Naive B cell (primary cell): ENCODE data around the gene OR52B6. TPM values are rescaled to one million over a fixed set of nuclear protein-coding genes. Genes with fewer than 3 reads are reported as not detected.
"Not testable (repeated sequence)": the region's sequence is repeated elsewhere in the genome, so short reads cannot be mapped to it uniquely, and the experiment has no call there.

Experiments
- ATAC-seq, 2 donors: fragments of 150-1000 bp; cut with Tn5 transposase; 2 replicates each; pipeline ENCODE4 v1.10.0; 2021; ENCODE audit warnings: low read depth in 2 of 2, mild to moderate bottlenecking in 2 of 2, moderate library complexity in 2 of 2
- DNase-seq: peaks from one replicate; pipeline ENCODE4 v3.0.0; 2022
- H3K27ac Mint-ChIP-seq, 6 donors: one replicate each; pipeline ENCODE4 v1.8.0; 2020 to 2022; ENCODE audit warnings: mild to moderate bottlenecking in 6 of 6, mixed read lengths in 6 of 6, moderate library complexity in 5 of 6, inconsistent platforms in 2 of 6
- H3K27me3 Mint-ChIP-seq, 3 donors: one replicate each; pipeline ENCODE4 v1.8.0; 2021 to 2022; ENCODE audit warnings: mixed read lengths in 3 of 3, mild to moderate bottlenecking in 1 of 3
- H3K36me3 Mint-ChIP-seq, 2 donors: one replicate each; pipeline ENCODE4 v1.8.0; 2020 to 2022; ENCODE audit warnings: mixed read lengths in 2 of 2, inconsistent platforms in 1 of 2, mild to moderate bottlenecking in 1 of 2
- H3K4me1 Mint-ChIP-seq, 3 donors: one replicate each; pipeline ENCODE4 v1.8.0; 2020 to 2022; ENCODE audit warnings: mixed read lengths in 3 of 3, inconsistent platforms in 1 of 3, mild to moderate bottlenecking in 1 of 3, moderate library complexity in 1 of 3
- H3K4me3 Mint-ChIP-seq, 8 donors: one replicate each; pipeline ENCODE4 v1.8.0; 2020 to 2022; ENCODE audit warnings: mild to moderate bottlenecking in 8 of 8, mixed read lengths in 8 of 8, moderate library complexity in 8 of 8, inconsistent platforms in 2 of 8
- H3K9me3 Mint-ChIP-seq, 7 donors: one replicate each; pipeline ENCODE4 v1.8.0; 2020 to 2022; ENCODE audit warnings: mixed read lengths in 7 of 7, mild to moderate bottlenecking in 5 of 7, inconsistent platforms in 2 of 7, moderate library complexity in 1 of 7
- polyA plus RNA-seq, 6 donors: library from polyadenylated mRNA; unstranded; fragments of 300-500 nt; fragmentation: Illumina TruSeq; gene quantifications; one replicate each; pipeline ENCODE4 v1.2.3, GENCODE V29; 2021; ENCODE audit warnings: low read depth in 6 of 6

Gene OR52B6
- polyA plus RNA-seq, 6 donors from 2014 or later, result 0.33 TPM; not detected in 5

DNA sequence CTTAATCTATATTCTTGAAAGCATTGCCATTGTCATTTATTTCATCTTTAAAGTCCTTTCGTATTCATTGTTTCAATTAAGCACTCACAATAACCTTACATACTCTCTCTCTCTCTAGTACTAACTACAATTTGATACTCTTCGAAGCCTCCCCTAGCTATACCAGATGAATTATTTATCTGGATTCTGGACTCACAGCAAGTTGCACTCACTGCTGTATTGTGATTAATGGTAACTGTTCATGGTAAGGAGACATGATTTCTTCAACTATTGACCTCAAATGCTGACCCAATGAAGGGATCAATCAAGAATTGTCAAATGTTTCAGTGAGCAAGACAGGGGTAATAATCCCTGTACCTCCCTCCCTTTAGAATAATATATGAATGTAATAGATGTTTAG lies 6.0 kb upstream of the OR52B6 start:
- peaks cover 0 to 9% (median 0%) of the 10 kb centered on the region in 3 donors for H3K27me3 Mint-ChIP-seq

DNA sequence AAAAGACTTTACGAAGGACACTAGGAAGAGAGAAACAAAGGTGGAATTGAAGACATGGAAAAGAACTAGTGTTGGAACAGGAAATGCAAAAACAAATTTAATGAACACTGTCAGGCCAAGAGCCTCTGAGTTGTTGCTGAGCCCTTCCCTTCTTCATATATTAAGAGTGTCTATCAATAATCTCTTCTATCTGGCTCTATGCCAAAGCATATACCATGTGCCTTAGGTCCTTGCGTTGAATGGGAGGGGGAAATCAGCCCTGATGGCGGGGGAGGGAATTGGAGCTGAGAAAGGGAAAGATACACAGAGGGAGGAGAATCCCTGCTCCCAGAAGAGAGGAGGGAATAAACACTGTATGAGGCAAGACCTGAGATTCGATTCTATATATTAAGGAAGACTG lies 5.5 kb upstream of the OR52B6 start:
- Mint-ChIP-seq H3K4me3 (no peak overlapping the region), H3K9me3 (no peaks in the 10 kb centered on the region), H3K27me3 (peaks cover 0 to 9% (median 0%) of the 10 kb centered on the region in 3 donors), H3K4me1 (no peaks in the 10 kb centered on the region), H3K36me3 (no peaks in the 10 kb centered on the region), H3K27ac (no peak overlapping the region)
- DNase-seq (no peak), ATAC-seq (no peak)

More for the DNA sequence above, 6.0 kb upstream of the OR52B6 start:
- Mint-ChIP-seq H3K9me3 (no peaks in the 10 kb centered on the region), H3K4me3 (no peak overlapping the region), H3K27ac (no peak overlapping the region), H3K36me3 (no peaks in the 10 kb centered on the region), H3K4me1 (no peaks in the 10 kb centered on the region)
- ATAC-seq (no peak), DNase-seq (no peak)

- H3K4me3 Mint-ChIP-seq, result no peak overlapping the region
- no peak overlapping the region for H3K27ac Mint-ChIP-seq
- DNase-seq (no peak), ATAC-seq (no peak)
- H3K4me1 Mint-ChIP-seq, result no peaks in the 10 kb centered on the region
- no peaks in the 10 kb centered on the region for H3K9me3 Mint-ChIP-seq
- no peaks in the 10 kb centered on the region for H3K27me3 Mint-ChIP-seq
- H3K36me3 Mint-ChIP-seq, result no peaks in the 10 kb centered on the region
These were observed 3.6 kb upstream of the OR52B6 start for GRCh38 chr11:5577101-5577500.

- peaks cover 0 to 7% (median 4%) of the 10 kb centered on the region in 7 donors for H3K9me3 Mint-ChIP-seq
- ATAC-seq (no peak), DNase-seq (no peak)
- no peaks in the 10 kb centered on the region for H3K36me3 Mint-ChIP-seq
- no peaks in the 10 kb centered on the region for H3K4me1 Mint-ChIP-seq
- no peak overlapping the region for H3K27ac Mint-ChIP-seq
- H3K4me3 Mint-ChIP-seq, result no peak overlapping the region
- no peaks in the 10 kb centered on the region for H3K27me3 Mint-ChIP-seq
These were observed 337 bp downstream of the OR52B6 start for GRCh38 chr11:5581014-5581413.

DNA sequence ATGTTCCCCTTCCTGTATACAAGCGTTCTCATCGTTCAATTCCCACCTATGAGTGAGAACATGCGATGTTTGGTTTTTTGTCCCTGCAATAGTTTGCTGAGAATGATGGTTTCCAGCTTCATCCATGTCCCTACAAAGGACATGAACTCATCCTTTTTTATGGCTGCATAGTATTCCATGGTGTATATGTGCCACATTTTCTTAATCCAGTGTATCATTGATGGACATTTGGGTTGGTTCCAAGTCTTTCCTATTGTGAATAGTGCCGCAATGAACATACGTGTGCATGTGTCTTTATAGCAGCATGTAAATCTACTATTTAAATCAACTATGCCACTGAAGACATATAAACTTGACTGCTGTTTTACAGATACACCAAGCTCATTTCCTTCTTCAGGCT lies 3.8 kb downstream of the OR52B6 start:
- not testable (repeated sequence) for H3K27ac Mint-ChIP-seq, H3K27me3 Mint-ChIP-seq, H3K4me1 Mint-ChIP-seq, DNase-seq, H3K9me3 Mint-ChIP-seq, H3K4me3 Mint-ChIP-seq, H3K36me3 Mint-ChIP-seq, ATAC-seq

GRCh38 chr11:5589906-5590305 lies 9.2 kb downstream of the OR52B6 start:
- not testable (repeated sequence) for H3K4me1 Mint-ChIP-seq, H3K27ac Mint-ChIP-seq, H3K9me3 Mint-ChIP-seq, DNase-seq, H3K4me3 Mint-ChIP-seq, H3K27me3 Mint-ChIP-seq, ATAC-seq
- peaks cover 0 to 10% of the 10 kb centered on the region in 2 donors for H3K36me3 Mint-ChIP-seq

DNA sequence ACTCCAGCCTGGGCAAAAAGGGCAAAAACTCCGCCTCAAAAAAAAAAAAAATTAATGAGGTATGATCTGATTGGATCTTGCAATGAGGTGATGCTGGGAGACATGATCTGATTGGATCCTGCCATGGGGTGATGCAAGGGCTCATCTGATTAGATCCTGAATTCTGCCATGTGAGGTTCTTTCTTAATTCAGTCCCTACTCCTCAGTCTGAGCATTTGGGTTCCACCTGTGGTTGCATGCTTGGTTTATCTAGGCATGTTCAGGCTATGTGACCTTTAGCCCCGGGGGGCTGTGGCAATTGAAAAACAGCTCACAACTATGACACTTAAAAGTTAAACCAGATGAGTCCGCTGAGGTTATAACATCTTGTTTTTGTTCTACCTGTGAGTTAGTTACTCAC lies 10.9 kb downstream of the OR52B6 start:
- H3K27me3 Mint-ChIP-seq, result no peaks in the 10 kb centered on the region
- peaks cover 0 to 8% of the 10 kb centered on the region in 2 donors for H3K36me3 Mint-ChIP-seq
- H3K4me1 Mint-ChIP-seq, result peaks cover 8 to 14% (median 11%) of the 10 kb centered on the region in 3 donors
- DNase-seq (no peak), ATAC-seq (no peak)
- peaks cover 0 to 2% (median 0%) of the 10 kb centered on the region in 7 donors for H3K9me3 Mint-ChIP-seq
- no peak overlapping the region for H3K4me3 Mint-ChIP-seq
- peak overlapping the region in 1 of 6 donors; percentile 70 for H3K27ac Mint-ChIP-seq

GRCh38 chr11:5592615-5593014 lies 11.9 kb downstream of the OR52B6 start:
- Mint-ChIP-seq H3K27me3 (no peaks in the 10 kb centered on the region), H3K4me1 (peaks cover 12 to 18% (median 16%) of the 10 kb centered on the region in 3 donors), H3K27ac (no peak overlapping the region), H3K36me3 (peaks cover 0 to 6% of the 10 kb centered on the region in 2 donors), H3K9me3 (peaks cover 0 to 2% (median 0%) of the 10 kb centered on the region in 7 donors), H3K4me3 (no peak overlapping the region)
- no peak for ATAC-seq
- no peak for DNase-seq

DNA sequence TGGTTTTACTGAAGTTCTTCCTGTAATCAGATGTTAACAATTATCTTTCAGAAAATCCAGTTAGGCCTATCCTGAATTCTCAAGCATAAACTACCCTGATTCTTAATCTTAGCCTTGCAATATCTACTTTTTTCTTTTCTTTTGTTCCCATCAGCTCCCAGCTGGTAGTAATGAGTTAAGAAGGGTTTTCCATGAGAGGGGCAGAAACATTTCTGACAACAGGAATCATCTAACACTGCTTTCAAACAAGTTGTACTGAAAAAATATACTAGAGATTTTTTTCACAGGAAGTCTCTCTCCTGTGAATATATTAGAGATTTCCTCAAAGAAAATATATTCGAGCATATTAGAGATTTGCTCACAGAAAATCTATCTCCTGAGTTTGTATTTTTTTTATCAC lies 12.5 kb downstream of the OR52B6 start:
- DNase-seq, result no peak
- Mint-ChIP-seq H3K27me3 (no peaks in the 10 kb centered on the region), H3K36me3 (peaks cover 0 to 6% of the 10 kb centered on the region in 2 donors), H3K9me3 (peaks cover 0 to 2% (median 0%) of the 10 kb centered on the region in 7 donors), H3K4me1 (peaks cover 12 to 18% (median 16%) of the 10 kb centered on the region in 3 donors), H3K27ac (peak overlapping the region in 1 of 6 donors; percentile 25), H3K4me3 (no peak overlapping the region)
- ATAC-seq, result no peak

DNA sequence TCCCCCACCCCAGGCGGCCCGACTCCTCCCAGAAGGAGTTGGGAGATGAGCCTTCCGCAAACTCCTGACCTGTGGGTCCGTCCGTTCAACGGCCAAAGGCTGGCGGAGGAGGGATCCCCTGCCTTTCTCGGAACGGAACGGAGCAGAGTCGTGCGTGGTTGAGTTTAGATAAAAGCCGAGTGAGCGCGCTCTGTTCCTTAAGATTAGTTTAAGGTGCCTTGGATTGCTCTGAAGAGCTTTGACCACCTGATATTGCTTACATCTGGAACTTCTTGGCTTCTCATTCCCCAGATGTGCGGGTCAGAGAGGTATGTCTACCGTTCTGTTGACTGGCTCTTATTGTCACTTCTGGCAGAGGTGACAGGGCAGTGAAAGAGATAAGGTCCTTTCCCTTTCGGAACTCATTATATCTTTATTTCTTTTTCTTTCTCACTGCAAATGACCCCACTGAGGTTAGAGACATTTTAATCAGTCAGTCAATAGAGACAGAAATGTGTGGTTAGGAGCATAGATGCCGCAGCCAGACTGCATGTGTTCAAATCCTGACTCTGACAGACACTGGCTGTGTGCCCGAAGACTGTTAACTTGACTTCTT lies 16.0 kb downstream of the OR52B6 start, which contains the start of gene TRIM6:
Gene TRIM6 (plus strand): TSS at position 31 of the 595 bp plus-strand sequence. CDS start 261 bp downstream, at position 292.
- Mint-ChIP-seq H3K4me1 (peaks cover 12 to 18% (median 13%) of the 10 kb centered on the region in 3 donors), H3K27me3 (no peaks in the 10 kb centered on the region)

DNA sequence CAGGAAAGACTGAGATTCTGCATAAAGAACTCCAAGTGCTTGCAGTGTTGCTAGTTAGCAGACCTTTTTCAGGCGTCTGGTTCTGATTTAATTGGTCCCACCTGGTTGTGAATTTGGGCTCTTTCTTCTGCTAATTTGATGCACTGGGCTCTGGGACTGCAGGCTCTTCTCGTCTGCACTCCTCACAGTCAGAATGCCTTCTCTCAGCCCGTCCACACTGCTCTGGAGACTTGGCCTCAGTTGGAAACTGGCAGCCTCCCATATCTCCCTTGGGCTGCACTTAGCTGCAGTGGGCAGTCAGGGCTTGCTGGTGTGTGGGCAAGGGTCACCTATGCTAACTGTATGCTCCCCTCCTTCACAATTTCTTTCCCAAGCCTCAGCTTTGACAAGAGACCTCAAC lies 17.3 kb downstream of the OR52B6 start:
- DNase-seq (no peak), ATAC-seq (no peak)
- H3K36me3 Mint-ChIP-seq, result no peaks in the 10 kb centered on the region
- peak overlapping the region in 3 of 8 donors; percentile 26 to 71 (median 57) for H3K4me3 Mint-ChIP-seq
- no peaks in the 10 kb centered on the region for H3K9me3 Mint-ChIP-seq
- H3K27me3 Mint-ChIP-seq, result no peaks in the 10 kb centered on the region
- H3K4me1 Mint-ChIP-seq, result peaks cover 12 to 18% (median 13%) of the 10 kb centered on the region in 3 donors
- peak overlapping the region in 1 of 6 donors; percentile 60 for H3K27ac Mint-ChIP-seq

More for the DNA sequence above, 16.0 kb downstream of the OR52B6 start, which contains the start of gene TRIM6:
- DNase-seq, result no peak
- Mint-ChIP-seq H3K27ac (peak within 1 kb of the TSS in 4 of 6 donors; percentile 36 to 76 (median 60)), H3K36me3 (no peaks in the 10 kb centered on the region), H3K4me3 (peak within 1 kb of the TSS; percentile 80 to 95 (median 89)), H3K9me3 (no peaks in the 10 kb centered on the region)
- peak in 1 of 2 donors; percentile 29 for ATAC-seq

DNA sequence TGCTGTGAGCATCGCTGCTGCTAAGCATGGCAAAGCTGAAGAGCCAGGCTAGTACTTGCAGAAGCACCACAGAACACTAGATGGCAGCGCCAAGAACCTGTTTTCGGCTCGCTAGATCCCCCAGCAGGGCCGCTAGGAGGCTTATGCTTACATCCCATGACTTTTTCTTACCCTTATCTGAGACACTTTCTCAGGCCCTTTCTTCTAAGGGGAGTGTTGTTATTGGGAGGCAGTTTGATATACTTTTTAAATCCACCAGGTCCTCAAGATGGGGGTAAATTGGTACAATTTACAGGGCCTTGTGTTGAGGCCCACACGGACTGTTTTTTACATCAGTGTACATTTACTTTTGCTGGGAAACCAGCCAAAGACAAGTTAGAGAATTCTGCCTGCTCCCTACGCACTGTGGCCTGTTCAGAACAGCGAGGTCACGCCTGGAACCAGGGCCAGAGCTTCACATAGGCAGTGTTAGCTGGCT lies 19.7 kb downstream of the OR52B6 start:
- H3K36me3 Mint-ChIP-seq, result no peaks in the 10 kb centered on the region
- peak overlapping the region in 1 of 6 donors; percentile 12 for H3K27ac Mint-ChIP-seq

GRCh38 chr11:5602791-5603190 lies 22.1 kb downstream of the OR52B6 start:
- ATAC-seq, DNase-seq, H3K4me3 Mint-ChIP-seq, H3K4me1 Mint-ChIP-seq, H3K36me3 Mint-ChIP-seq, H3K27me3 Mint-ChIP-seq, H3K9me3 Mint-ChIP-seq: not testable (repeated sequence)
- peak overlapping the region in 2 of 6 donors; percentile 4 to 58 for H3K27ac Mint-ChIP-seq

More for the DNA sequence above, 19.7 kb downstream of the OR52B6 start:
- Mint-ChIP-seq H3K9me3 (no peaks in the 10 kb centered on the region), H3K4me1 (peaks cover 12 to 13% (median 13%) of the 10 kb centered on the region in 3 donors), H3K4me3 (no peak overlapping the region), H3K27me3 (no peaks in the 10 kb centered on the region)
- DNase-seq (peak; percentile 48), ATAC-seq (peak; percentile 91 to 96)

DNA sequence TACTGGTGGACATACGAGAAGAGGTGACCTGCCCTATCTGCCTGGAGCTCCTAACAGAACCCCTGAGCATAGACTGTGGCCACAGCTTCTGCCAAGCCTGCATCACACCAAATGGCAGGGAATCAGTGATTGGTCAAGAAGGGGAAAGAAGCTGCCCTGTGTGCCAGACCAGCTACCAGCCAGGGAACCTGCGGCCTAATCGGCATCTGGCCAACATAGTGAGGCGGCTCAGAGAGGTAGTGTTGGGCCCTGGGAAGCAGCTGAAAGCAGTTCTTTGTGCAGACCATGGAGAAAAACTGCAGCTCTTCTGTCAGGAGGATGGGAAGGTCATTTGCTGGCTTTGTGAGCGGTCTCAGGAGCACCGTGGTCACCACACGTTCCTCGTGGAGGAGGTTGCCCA lies 22.6 kb downstream of the OR52B6 start:
- Mint-ChIP-seq H3K4me3 (no peak overlapping the region), H3K27me3 (no peaks in the 10 kb centered on the region), H3K27ac (peak overlapping the region in 1 of 6 donors; percentile 47), H3K4me1 (no peaks in the 10 kb centered on the region), H3K36me3 (no peaks in the 10 kb centered on the region), H3K9me3 (no peaks in the 10 kb centered on the region)
- no peak for DNase-seq
- ATAC-seq, result no peak
